Mucosa of descending colon (tissue), 3 donors: ENCODE measurements around the gene SPTBN4. TPM values are rescaled to one million over a fixed set of nuclear protein-coding genes. Genes with fewer than 3 reads are reported as not detected.

Experiments
- ATAC-seq: fragments of 200-7000 bp; cut with Tn5 transposase; one replicate; pipeline ENCODE4 v1.9.1; 2020; ENCODE audit warnings: mild to moderate bottlenecking, moderate library complexity
- DNase-seq, 3 donors: peaks; one replicate each; pipeline ENCODE4 v3.0.0-alpha.2; 2020
- H3K36me3 ChIP-seq: fragments of 200-600 bp; one replicate; pipeline ENCODE4 v1.8.0; 2021; ENCODE audit warnings: low read depth, mild to moderate bottlenecking
- H3K4me1 ChIP-seq: fragments of 200-600 bp; one replicate; pipeline ENCODE4 v1.8.0; 2021; ENCODE audit warnings: low read depth, mild to moderate bottlenecking
- H3K4me3 ChIP-seq: fragments of 200-600 bp; one replicate; pipeline ENCODE4 v1.8.0; 2021; ENCODE audit warnings: mild to moderate bottlenecking
- H3K9me3 ChIP-seq: fragments of 200-600 bp; one replicate; pipeline ENCODE4 v1.8.0; 2021; ENCODE audit warnings: mild to moderate bottlenecking
- CTCF ChIP-seq: fragments of 200-600 bp; IDR thresholded peaks from one replicate; pipeline ENCODE4 v1.8.0; 2022; ENCODE audit warnings: antibody characterized with exemption, mild to moderate bottlenecking
- intact Hi-C, 2 donors: fragments of 100-400 bp; cut with DNase I in 1 of 2; cut with micrococcal nuclease in 1 of 2; formaldehyde crosslinking; loops; one replicate each; pipeline versions ENCODE4 v1.11.0 to v1.11.1; 2022; cut with DNase I, micrococcal nuclease
- total RNA-seq, 3 donors: library from RNA; stranded (reverse); fragmentation: NEBNext Ultra II Directional in 2 of 3; extraction: Animal tissue kit (Norgen Biotek cat#: 25700) in 2 of 3; gene quantifications; one replicate each; pipeline versions ENCODE4 v1.2.1 to v1.2.4, GENCODE V29; 2021 to 2023
- donor health status: DM: no; HTN: no; CAD: no; lungs with moderate emphysema.
- donor health status: DM: no; HTN: no; CAD: no.
- donor health status: DM: no; HTN: yes; CAD: no.

Gene SPTBN4
- total RNA-seq, 3 donors from 2014 or later = 0.29 to 4.1 (median 0.82) TPM

- TF ChIP-seq CTCF = no peak
- Histone ChIP-seq H3K36me3 (peaks cover 4% of the 10 kb centered on the region), H3K4me3 (peak overlapping the region; percentile 46), H3K9me3 (no peaks in the 10 kb centered on the region), H3K4me1 (peaks cover 23% of the 10 kb centered on the region)
- intact Hi-C loops = no loop called here
- DNase-seq (peak; percentile 91 to 95 (median 94)), ATAC-seq (peak; percentile 49)
Measured at GRCh38 chr19:40614622-40615411, 148.0 kb downstream of the SPTBN4 start.

GRCh38 chr19:40616178-40616577, 149.4 kb downstream of the SPTBN4 start:
- no peak for ATAC-seq
- Histone ChIP-seq H3K4me3 (no peak overlapping the region), H3K4me1 (peaks cover 12% of the 10 kb centered on the region), H3K36me3 (peaks cover 4% of the 10 kb centered on the region), H3K9me3 (no peaks in the 10 kb centered on the region)
- TF ChIP-seq CTCF = no peak
- DNase-seq = no peak
- intact Hi-C loops = no loop called here

GRCh38 chr19:40616941-40617340, 150.1 kb downstream of the SPTBN4 start:
- Histone ChIP-seq H3K36me3 (peaks cover 4% of the 10 kb centered on the region), H3K9me3 (no peaks in the 10 kb centered on the region), H3K4me1 (peaks cover 6% of the 10 kb centered on the region), H3K4me3 (no peak overlapping the region)
- TF ChIP-seq CTCF = no peak
- DNase-seq (no peak), ATAC-seq (no peak)
- intact Hi-C loops = no loop called here

- no peaks in the 10 kb centered on the region for H3K9me3 ChIP-seq
- ATAC-seq = no peak
- H3K36me3 ChIP-seq = peaks cover 4% of the 10 kb centered on the region
Measured at GRCh38 chr19:40617961-40618360, 151.2 kb downstream of the SPTBN4 start.

GRCh38 chr19:40619333-40620160, 152.7 kb downstream of the SPTBN4 start:
- Histone ChIP-seq H3K36me3 (peaks cover 4% of the 10 kb centered on the region), H3K4me3 (no peak overlapping the region), H3K9me3 (no peaks in the 10 kb centered on the region), H3K4me1 (peaks cover 2% of the 10 kb centered on the region)
- no peak for TF ChIP-seq CTCF
- DNase-seq = no peak
- intact Hi-C loops = no loop called here
- no peak for ATAC-seq

More at GRCh38 chr19:40617961-40618360, 151.2 kb downstream of the SPTBN4 start:
- no peak for TF ChIP-seq CTCF
- Histone ChIP-seq H3K4me1 (peaks cover 6% of the 10 kb centered on the region), H3K4me3 (no peak overlapping the region)
- DNase-seq = no peak
- intact Hi-C loops = no loop called here
